ENCODE data around the gene PSMB7. TPM values are rescaled to one million over a fixed set of nuclear protein-coding genes. Genes with fewer than 3 reads are reported as not detected.

Gene PSMB7
- total RNA-seq, 2 experiments from 2014 or later: 191 to 199 TPM

DNA sequence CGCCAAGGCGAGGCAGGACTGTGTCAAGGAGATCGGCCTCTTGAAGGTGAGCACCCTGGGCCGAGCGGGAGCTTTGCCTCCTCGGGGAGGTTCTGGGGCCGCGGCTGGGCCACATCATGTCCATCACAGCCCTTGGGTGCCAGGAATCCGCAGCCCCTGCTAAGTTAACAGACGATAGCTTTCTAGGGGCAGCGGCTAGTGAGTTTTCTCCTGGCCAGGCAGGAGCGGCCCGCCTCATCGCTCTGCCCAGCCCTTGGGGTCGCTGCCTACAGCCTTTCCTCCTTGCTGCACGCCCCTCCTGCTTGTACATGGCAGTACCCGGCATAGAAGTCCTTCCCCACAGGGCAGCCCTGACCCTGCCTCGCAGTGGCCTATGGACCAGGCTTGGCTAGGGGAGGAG is 101.3 kb downstream of the PSMB7 start:
- no peak for DNase-seq
- no peaks in the 10 kb centered on the region for H3K27me3 Mint-ChIP-seq
- no peak overlapping the region for H3K27ac Mint-ChIP-seq
- no peak overlapping the region for H3K4me3 Mint-ChIP-seq
- no peaks in the 10 kb centered on the region for H3K36me3 Mint-ChIP-seq
- no peaks in the 10 kb centered on the region for H3K4me1 Mint-ChIP-seq
- H3K9me3 Mint-ChIP-seq: no peaks in the 10 kb centered on the region

DNA sequence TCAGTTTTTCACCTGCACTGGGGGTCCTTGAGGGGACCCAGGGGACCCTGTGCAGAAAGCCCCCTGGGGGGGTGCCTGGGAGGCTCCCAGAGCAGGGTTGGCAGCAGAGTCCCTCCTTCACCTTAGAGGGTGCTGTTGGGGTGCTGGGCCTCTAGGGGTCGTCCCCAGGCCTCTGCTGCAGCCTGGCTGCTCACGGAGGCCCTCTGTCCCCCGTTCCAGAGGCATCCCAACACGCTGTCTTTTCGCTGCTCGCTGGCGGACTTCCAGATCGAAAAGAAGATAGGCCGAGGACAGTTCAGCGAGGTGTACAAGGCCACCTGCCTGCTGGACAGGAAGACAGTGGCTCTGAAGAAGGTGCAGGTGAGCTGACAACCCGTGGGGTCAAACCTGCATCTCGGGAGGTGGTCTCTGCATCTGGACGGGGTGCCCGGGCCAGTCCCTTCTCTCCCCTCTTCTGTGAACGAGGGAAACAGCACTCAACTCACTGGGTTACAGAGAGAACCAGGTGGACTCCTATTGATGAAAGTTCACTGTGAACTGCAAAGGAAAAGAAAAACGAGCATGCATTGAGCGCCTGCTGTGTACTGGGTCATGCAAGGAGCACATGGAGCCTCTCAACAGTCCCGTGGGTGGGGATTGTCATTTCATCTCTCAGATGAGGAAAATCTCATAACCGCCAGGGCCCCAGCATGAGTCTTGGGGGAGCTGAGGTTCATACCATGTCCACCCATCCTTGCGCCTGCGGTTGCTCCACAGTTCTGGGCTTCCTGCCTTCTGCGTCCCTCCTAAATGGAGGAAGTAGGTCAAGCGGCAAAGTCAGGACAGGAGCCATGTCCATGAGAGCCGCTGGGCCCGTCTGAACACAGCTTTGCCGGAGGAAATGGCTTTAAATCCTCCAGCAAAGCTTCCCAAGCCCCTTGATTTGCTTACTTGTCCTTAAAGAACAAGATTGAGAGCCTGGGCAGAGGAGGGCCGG is 102.7 kb downstream of the PSMB7 start:
- Mint-ChIP-seq H3K36me3 (no peaks in the 10 kb centered on the region), H3K27ac (no peak overlapping the region), H3K4me1 (no peaks in the 10 kb centered on the region), H3K4me3 (no peak overlapping the region), H3K27me3 (no peaks in the 10 kb centered on the region), H3K9me3 (no peaks in the 10 kb centered on the region)
- DNase-seq: no peak

DNA sequence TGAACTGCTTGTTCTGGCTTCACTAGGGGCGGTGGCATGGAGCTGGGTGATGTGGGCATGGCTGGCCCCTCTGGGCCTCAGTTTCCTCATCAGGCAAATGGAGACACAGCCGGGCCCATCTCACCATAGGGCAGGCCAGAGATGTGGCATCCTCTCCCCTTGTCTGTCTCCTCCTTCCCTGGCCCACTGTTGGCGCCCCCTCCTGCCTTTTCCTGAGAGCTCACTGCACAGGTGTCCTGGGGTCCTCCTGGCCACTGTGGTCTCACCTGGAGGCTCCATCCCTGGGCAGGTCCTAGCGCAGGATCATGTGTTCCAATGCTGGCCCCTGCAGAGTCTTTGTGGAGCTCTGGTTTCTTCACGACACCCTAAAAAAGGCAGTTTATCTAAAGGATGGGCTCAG is 104.0 kb downstream of the PSMB7 start:
- Mint-ChIP-seq H3K4me3 (no peak overlapping the region), H3K27me3 (no peaks in the 10 kb centered on the region), H3K4me1 (no peaks in the 10 kb centered on the region), H3K36me3 (no peaks in the 10 kb centered on the region), H3K9me3 (no peaks in the 10 kb centered on the region), H3K27ac (no peak overlapping the region)
- DNase-seq: no peak

DNA sequence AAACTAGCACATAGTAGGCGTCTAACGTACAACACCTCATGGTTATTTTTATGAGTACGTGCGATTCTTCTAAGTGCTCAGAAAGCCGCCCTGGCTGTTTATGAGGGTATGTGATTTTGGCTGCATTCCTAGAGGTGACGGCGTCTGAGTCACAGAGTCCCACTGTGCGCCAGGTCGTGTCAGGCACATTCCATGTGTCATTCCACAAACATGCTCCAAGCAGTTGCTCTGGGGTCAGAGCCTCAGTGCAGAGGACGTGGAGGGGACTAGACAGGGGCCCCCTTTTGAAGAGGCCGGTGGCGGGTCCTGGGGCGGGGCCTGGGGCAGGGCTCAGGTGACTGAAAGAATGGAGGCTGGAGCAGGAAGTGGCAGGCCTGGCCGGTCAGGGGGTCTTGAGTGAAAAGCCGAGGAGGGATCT is 105.6 kb downstream of the PSMB7 start:
- Mint-ChIP-seq H3K27ac (no peak overlapping the region), H3K27me3 (no peaks in the 10 kb centered on the region), H3K4me1 (peaks cover 2% of the 10 kb centered on the region), H3K9me3 (no peaks in the 10 kb centered on the region), H3K4me3 (no peak overlapping the region), H3K36me3 (peaks cover 2% of the 10 kb centered on the region)
- no peak for DNase-seq

DNA sequence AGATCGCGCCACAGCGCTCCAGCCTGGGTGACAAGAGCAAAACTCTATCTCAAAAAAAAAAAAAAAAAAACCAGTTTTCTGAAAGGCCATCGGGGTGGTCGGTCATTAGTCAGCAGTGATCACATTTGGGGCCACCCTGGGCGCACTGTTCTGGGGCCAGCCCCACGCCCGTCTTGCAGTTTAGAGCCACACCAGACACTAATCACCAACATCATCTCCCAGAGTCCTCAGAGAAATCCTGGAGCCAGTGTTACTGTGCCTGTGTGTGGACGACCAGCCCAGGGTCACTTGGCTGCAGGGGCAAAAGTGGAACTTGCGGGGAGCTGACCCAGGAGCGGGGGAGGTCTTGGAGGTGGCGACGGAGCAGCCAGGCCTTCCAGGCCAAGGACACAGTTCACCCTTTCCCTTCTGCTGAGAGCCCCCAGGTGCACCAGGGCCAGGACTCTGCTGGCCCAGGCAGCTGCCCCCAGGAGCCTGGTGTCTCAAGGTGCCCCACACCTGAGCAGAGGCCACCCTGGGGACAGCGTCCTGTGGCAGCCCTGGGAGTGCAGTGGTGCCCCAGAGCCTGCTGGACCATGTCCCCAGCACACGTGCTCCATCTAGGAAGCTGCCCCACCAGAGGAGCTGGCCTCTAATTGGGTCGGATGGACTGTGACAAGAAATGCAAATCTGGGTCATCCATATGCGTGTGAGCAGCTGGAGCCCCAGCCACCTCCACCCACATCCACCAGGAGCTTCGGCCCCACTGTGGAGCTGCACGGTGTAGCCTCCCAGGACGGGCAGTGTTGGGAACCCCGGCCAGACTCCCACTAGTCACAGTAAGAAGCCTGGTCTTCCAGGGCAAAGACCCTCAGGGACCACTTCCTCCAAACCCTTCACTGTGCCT is 106.4 kb downstream of the PSMB7 start:
- Mint-ChIP-seq H3K4me1 (peaks cover 2% of the 10 kb centered on the region), H3K36me3 (peaks cover 2% of the 10 kb centered on the region), H3K27ac (no peak overlapping the region), H3K9me3 (no peaks in the 10 kb centered on the region), H3K27me3 (no peaks in the 10 kb centered on the region), H3K4me3 (no peak overlapping the region)
- DNase-seq: no peak

DNA sequence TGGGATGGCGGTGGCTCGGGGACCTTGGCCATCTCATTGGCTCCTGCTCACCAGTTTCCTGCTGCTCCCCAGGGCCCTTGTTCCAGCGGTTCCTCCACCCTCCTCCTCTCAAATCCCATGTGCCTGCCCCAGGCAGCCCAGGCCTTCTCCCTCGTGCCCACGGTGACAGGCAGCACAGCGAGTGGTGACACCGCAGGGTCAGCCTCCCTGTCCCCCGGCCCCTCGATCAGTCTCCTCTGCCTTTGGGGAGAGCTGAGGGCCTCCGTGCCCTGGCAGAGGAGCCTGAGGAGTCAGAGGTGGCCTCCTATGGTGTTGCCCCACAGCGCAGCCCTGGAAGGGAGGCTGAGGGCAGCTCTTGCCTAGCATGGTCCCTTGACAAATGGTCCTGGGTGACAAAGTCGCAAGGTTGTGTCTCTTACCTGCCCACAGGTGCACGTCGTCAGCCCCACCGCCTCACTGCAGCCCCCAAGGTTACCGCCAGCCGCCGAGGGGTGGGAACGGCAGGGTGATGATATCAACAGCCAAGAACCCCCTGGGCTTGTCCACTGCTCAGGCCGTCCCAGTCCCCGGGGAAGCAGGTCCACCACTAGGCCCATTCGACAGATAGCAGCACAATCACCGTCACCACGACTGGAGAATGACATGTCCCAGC is 107.7 kb downstream of the PSMB7 start:
- Mint-ChIP-seq H3K4me3 (no peak overlapping the region), H3K36me3 (peaks cover 2% of the 10 kb centered on the region), H3K4me1 (peaks cover 2% of the 10 kb centered on the region), H3K27me3 (no peaks in the 10 kb centered on the region), H3K27ac (no peak overlapping the region), H3K9me3 (no peaks in the 10 kb centered on the region)
- no peak for DNase-seq

DNA sequence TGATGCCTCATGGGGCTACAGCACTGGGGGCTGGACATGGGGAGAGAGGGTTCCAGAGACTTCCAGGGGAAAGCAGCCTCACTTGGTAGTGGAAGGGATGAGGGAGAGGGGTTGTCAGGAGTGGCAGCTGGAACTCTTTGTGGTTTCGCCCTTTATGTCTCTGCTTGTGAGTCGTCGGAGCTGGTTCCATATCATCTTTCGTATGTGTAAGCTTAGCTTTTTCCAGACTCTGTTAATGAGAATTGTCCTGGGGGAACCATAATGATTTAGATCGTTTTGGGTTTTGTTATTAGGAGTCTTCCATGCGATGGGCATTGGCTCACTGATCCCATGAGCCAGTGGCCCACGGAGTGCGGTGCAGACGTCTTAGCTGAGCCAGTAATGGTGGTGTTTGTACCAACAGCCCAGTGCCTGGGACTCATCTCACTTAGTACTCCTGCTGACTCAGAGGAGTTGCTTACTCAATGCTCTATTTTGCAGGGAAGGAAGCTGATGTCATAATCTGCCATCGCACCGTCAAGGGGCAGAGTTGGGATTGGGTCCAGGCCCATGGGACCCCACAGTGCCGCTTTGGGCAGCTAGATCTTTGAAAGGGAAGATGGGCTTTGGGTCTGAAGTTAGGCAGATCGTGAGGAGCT is 109.0 kb downstream of the PSMB7 start:
- no peak for DNase-seq
- H3K27me3 Mint-ChIP-seq: no peaks in the 10 kb centered on the region
- peaks cover 2% of the 10 kb centered on the region for H3K36me3 Mint-ChIP-seq
- no peak overlapping the region for H3K4me3 Mint-ChIP-seq
- no peaks in the 10 kb centered on the region for H3K9me3 Mint-ChIP-seq
- no peak overlapping the region for H3K27ac Mint-ChIP-seq
- peaks cover 2% of the 10 kb centered on the region for H3K4me1 Mint-ChIP-seq

DNA sequence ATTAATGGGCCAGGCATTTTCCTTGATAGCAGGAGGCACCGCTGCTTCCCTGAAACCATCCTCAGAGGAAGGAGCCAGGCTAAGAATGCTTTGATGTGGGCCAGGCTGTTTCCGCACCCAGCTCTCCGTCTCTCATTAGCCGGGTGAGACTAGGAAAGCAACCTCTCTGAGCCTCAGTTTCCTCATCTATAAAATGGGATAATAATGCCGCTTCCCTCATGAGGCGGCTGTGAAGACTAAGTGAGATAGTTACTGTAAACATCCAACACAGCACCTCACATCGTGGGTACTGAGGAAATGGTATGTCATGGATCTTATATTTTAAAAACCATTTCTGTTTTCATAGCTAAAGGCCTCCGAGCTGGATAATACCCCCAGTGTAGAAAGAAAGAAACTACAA is 111.0 kb downstream of the PSMB7 start:
- Mint-ChIP-seq H3K36me3 (peaks cover 2% of the 10 kb centered on the region), H3K27me3 (no peaks in the 10 kb centered on the region), H3K4me3 (no peak overlapping the region), H3K27ac (no peak overlapping the region), H3K9me3 (no peaks in the 10 kb centered on the region), H3K4me1 (peaks cover 2% of the 10 kb centered on the region)
- no peak for DNase-seq

DNA sequence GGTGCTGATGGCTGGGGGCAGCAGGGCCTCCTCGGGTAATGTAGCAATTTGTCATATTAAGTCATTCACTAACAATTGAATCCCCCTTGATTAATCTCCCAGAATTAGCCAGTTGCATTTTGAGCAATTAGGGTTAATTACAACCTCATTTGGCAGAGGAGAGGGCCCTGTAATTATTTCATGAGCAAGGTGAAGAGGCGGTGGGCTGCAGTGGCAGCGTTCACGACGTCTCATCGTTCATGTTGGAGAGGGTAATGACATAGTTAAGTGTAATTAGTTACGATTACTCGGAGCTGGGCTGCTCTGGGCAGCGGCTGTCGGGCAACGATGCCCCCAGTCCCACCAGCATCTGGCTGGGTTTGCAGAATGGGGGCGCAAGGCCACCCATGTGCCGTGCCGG is 111.5 kb downstream of the PSMB7 start:
- Mint-ChIP-seq H3K36me3 (peaks cover 2% of the 10 kb centered on the region), H3K4me3 (no peak overlapping the region), H3K27ac (no peak overlapping the region), H3K9me3 (no peaks in the 10 kb centered on the region), H3K4me1 (peaks cover 2% of the 10 kb centered on the region), H3K27me3 (no peaks in the 10 kb centered on the region)
- no peak for DNase-seq

Other genes starting within 250 kb of the PSMB7 start
- gene NEK6, start 157.5 kb downstream of the PSMB7 start, total RNA-seq: 10 to 100 TPM; 18.8 to 19.4 TPM
- not detected for gene ADGRD2, start 35.0 kb upstream of the PSMB7 start, total RNA-seq
- gene NR5A1, start 92.0 kb upstream of the PSMB7 start, total RNA-seq: not detected